GM10266 (cell line): ENCODE measurements around the gene TNFRSF8.
A peak's percentile ranks its signal among the peaks of the same experiment; 100 is the strongest.

Source experiments
- DNase-seq: peaks from one replicate; pipeline ENCODE4 v3.0.0; 2012; ENCODE audit errors: extremely low spot score
- CTCF ChIP-seq: IDR thresholded peaks from 2 replicates; pipeline ENCODE4 v1.5.1; 2012; ENCODE audit warnings: mild to moderate bottlenecking, low read depth; ENCODE audit not compliant: control insufficient read depth, insufficient read depth; ENCODE audit errors: missing control alignments

Gene TNFRSF8

GRCh38 chr1:12179676-12180075 is 116.6 kb downstream of the TNFRSF8 start:
- no peak for DNase-seq
- no peak for TF ChIP-seq CTCF

GRCh38 chr1:12180315-12180714 is 117.2 kb downstream of the TNFRSF8 start:
- DNase-seq: no peak
- no peak for TF ChIP-seq CTCF

- no peak for DNase-seq
- no peak for TF ChIP-seq CTCF
These were observed 117.8 kb downstream of the TNFRSF8 start for GRCh38 chr1:12180903-12181302.

GRCh38 chr1:12181568-12181967 is 118.5 kb downstream of the TNFRSF8 start:
- TF ChIP-seq CTCF: no peak
- no peak for DNase-seq

GRCh38 chr1:12182410-12182984 is 119.4 kb downstream of the TNFRSF8 start:
- DNase-seq: no peak
- TF ChIP-seq CTCF: no peak

- no peak for TF ChIP-seq CTCF
- DNase-seq: no peak
These were observed 120.1 kb downstream of the TNFRSF8 start for GRCh38 chr1:12183095-12183794.

- no peak for DNase-seq
- peak; percentile 8 for TF ChIP-seq CTCF
These were observed 121.0 kb downstream of the TNFRSF8 start for GRCh38 chr1:12184008-12184681.
